Placental epithelial cell (primary cell): Measurements from ENCODE around the gene KRT71. TPM values are rescaled to one million over a fixed set of nuclear protein-coding genes. Genes with fewer than 3 reads are reported as not detected.

Source experiments
- total RNA-seq: library from RNA; depleted of rRNA; stranded (reverse); fragments of >200 nt; gene quantifications from 2 replicates; pipeline ENCODE4 v1.2.3, GENCODE V29; 2012

Gene KRT71
- total RNA-seq, result under 0.01 and 0.22 TPM in 2 replicates

GRCh38 chr12:52552681-52553195, at the start of gene KRT71:
KRT71 (minus strand) TSS chr12:52553145; CDS start chr12:52553077, 68 bp downstream.

GRCh38 chr12:52600941-52601481, 48.1 kb upstream of the KRT71 start, which contains the start of gene KRT72:
KRT72 (minus strand) TSS chr12:52601463; CDS start chr12:52601452, 11 bp downstream.

GRCh38 chr12:52573743-52574142, 20.8 kb upstream of the KRT71 start, which contains the start of gene KRT74:
KRT74 (minus strand) TSS chr12:52573843; CDS start chr12:52573777, 66 bp downstream.

GRCh38 chr12:52519826-52520662, 32.9 kb downstream of the KRT71 start, which contains the start of gene KRT5:
KRT5 (minus strand) TSS chr12:52520394; CDS start chr12:52520296, 98 bp downstream.

Other genes with a start within 250 kb of the KRT71 start
- not detected in 2 replicates for gene KRT83, start 231.7 kb downstream of the KRT71 start, total RNA-seq
- gene KRT85, start 185.7 kb downstream of the KRT71 start, total RNA-seq, result under 0.01 TPM in 1 of 2 replicates, not detected in the other
- gene KRT84, start 167.5 kb downstream of the KRT71 start, total RNA-seq, result not detected in 2 replicates
- not detected in 2 replicates for gene KRT82, start 146.8 kb downstream of the KRT71 start, total RNA-seq
- not detected in 2 replicates for gene KRT75, start 118.8 kb downstream of the KRT71 start, total RNA-seq
- gene KRT6B, start 101.0 kb downstream of the KRT71 start, total RNA-seq, result 1.2 and 2.9 TPM in 2 replicates
- 6.3 and 9.3 TPM in 2 replicates for gene KRT6C, start 79.3 kb downstream of the KRT71 start, total RNA-seq
- gene KRT6A, start 59.9 kb downstream of the KRT71 start, total RNA-seq, result 2,135 and 6,405 TPM in 2 replicates
- gene KRT5, start 32.8 kb downstream of the KRT71 start, total RNA-seq, result 884 and 2,107 TPM in 2 replicates
- gene KRT74, start 20.7 kb upstream of the KRT71 start, total RNA-seq, result not detected in 2 replicates
- gene KRT72, start 48.3 kb upstream of the KRT71 start, total RNA-seq, result not detected in 2 replicates
- gene KRT73, start 65.4 kb upstream of the KRT71 start, total RNA-seq, result not detected in 2 replicates
- gene KRT2, start 99.1 kb upstream of the KRT71 start, total RNA-seq, result not detected in 2 replicates
- not detected in 2 replicates for gene KRT1, start 127.3 kb upstream of the KRT71 start, total RNA-seq
- not detected in 2 replicates for gene KRT77, start 150.4 kb upstream of the KRT71 start, total RNA-seq
- gene KRT76, start 224.2 kb upstream of the KRT71 start, total RNA-seq, result not detected in 2 replicates
- not detected in 2 replicates for gene KRT3, start 243.0 kb upstream of the KRT71 start, total RNA-seq